Pulmonary artery endothelial cell (primary cell): ENCODE measurements around the gene KAT2A. TPM values are rescaled to one million over a fixed set of nuclear protein-coding genes. Genes with fewer than 3 reads are reported as not detected.
A peak's percentile ranks its signal among the peaks of the same experiment; 100 is the strongest.

Experiments
- DNase-seq: peaks from one replicate; pipeline ENCODE4 v3.0.0-alpha.2; 2011; ENCODE audit warnings: low read depth, low spot score
- total RNA-seq: library from RNA; depleted of rRNA; stranded (reverse); fragments of >200 nt; gene quantifications from 2 replicates; pipeline ENCODE4 v1.2.3, GENCODE V29; 2014

KAT2A gene
- total RNA-seq, 1 donor from 2014 or later: 7.1 TPM

GRCh38 chr17:42135664-42136653, 14.8 kb upstream of the KAT2A start:
- peak; percentile 75 for DNase-seq

GRCh38 chr17:42135151-42135550, 14.0 kb upstream of the KAT2A start:
- no peak for DNase-seq

- no peak for DNase-seq
Measured at GRCh38 chr17:42133461-42134041, 12.4 kb upstream of the KAT2A start.

GRCh38 chr17:42132941-42133340, 11.8 kb upstream of the KAT2A start:
- DNase-seq: no peak

- peak; percentile 40 for DNase-seq
Measured at GRCh38 chr17:42131981-42132432, 10.8 kb upstream of the KAT2A start.

GRCh38 chr17:42131232-42131631, 10.1 kb upstream of the KAT2A start:
- no peak for DNase-seq

GRCh38 chr17:42130310-42130936, 9.3 kb upstream of the KAT2A start:
- no peak for DNase-seq

- no peak for DNase-seq
Measured at GRCh38 chr17:42129109-42129837, 8.1 kb upstream of the KAT2A start.

GRCh38 chr17:42127414-42127813, 6.2 kb upstream of the KAT2A start:
- no peak for DNase-seq

- DNase-seq: no peak
Measured at GRCh38 chr17:42126836-42127235, 5.7 kb upstream of the KAT2A start.

- DNase-seq: no peak
Measured at GRCh38 chr17:42125565-42125964, 4.4 kb upstream of the KAT2A start.

- DNase-seq: no peak
Measured at GRCh38 chr17:42124256-42124655, 3.1 kb upstream of the KAT2A start.

GRCh38 chr17:42122371-42123303, 1.5 kb upstream of the KAT2A start, which contains the start of gene HSPB9:
Gene HSPB9, plus strand, starts transcription at chr17:42122804. Its CDS starts 47 bp downstream, at chr17:42122851.
- DNase-seq: no peak

- no peak for DNase-seq
Measured at GRCh38 chr17:42120161-42120769, 902 bp downstream of the KAT2A start.

GRCh38 chr17:42119301-42119700, 1.9 kb downstream of the KAT2A start:
- no peak for DNase-seq

- DNase-seq: no peak
Measured at GRCh38 chr17:42118545-42118944, 2.6 kb downstream of the KAT2A start.

GRCh38 chr17:42118126-42118510, 3.0 kb downstream of the KAT2A start:
- no peak for DNase-seq

- DNase-seq: no peak
Measured at GRCh38 chr17:42117397-42118125, 3.6 kb downstream of the KAT2A start.
